Breast epithelium (tissue), 4 donors: Measurements from ENCODE around the gene ANKRD39. TPM values are rescaled to one million over a fixed set of nuclear protein-coding genes. Genes with fewer than 3 reads are reported as not detected.
A peak's percentile ranks its signal among the peaks of the same experiment; 100 is the strongest.
"Not testable (repeated sequence)": the region's sequence is repeated elsewhere in the genome, so short reads cannot be mapped to it uniquely, and the experiment has no call there.

ENCODE experiments used
- DNase-seq, 2 donors: peaks; one replicate each; pipeline ENCODE4 v3.0.0-alpha.2; 2019; ENCODE audit warnings: low spot score in 2 of 2
- H3K27ac ChIP-seq, 2 donors: fragments of 200-600 bp; sonication (generic) in 1 of 2; one replicate each; pipeline ENCODE4 v1.5.1; 2016 to 2019; ENCODE audit warnings: mild to moderate bottlenecking in 1 of 2
- H3K27me3 ChIP-seq, 2 donors: fragments of 200-600 bp; sonication (generic) in 1 of 2; one replicate each; pipeline versions ENCODE4 v1.5.1 to v1.6.0; 2017 to 2019; ENCODE audit warnings: control low read depth in 1 of 2, mild to moderate bottlenecking in 1 of 2
- H3K36me3 ChIP-seq: fragments of 200-600 bp; one replicate; pipeline ENCODE4 v1.5.1; 2019
- H3K4me1 ChIP-seq, 2 donors: fragments of 200-600 bp; sonication (generic); one replicate each; pipeline ENCODE4 v1.5.1; 2016 to 2019; ENCODE audit warnings: control low read depth in 1 of 2
- H3K4me3 ChIP-seq, 3 donors: fragments of 200-600 bp; sonication (generic); 1 replicate in 2 of 3; 2 replicates in 1 of 3; pipeline ENCODE4 v1.5.1; 2016 to 2019; ENCODE audit warnings: mild to moderate bottlenecking in 3 of 3, moderate library complexity in 2 of 3
- H3K9me3 ChIP-seq, 2 donors: fragments of 200-600 bp; sonication (generic) in 1 of 2; one replicate each; pipeline ENCODE4 v1.5.1; 2016 to 2019; ENCODE audit warnings: control low read depth in 1 of 2
- CTCF ChIP-seq, 3 donors: fragments of 450-650 bp; IDR thresholded peaks; one replicate each; pipeline ENCODE4 v1.5.1; 2016 to 2017; ENCODE audit warnings: antibody characterized with exemption in 3 of 3, mild to moderate bottlenecking in 3 of 3, moderate library complexity in 3 of 3
- POLR2A ChIP-seq: fragments of 450-650 bp; IDR thresholded peaks from one replicate; pipeline ENCODE4 v1.6.1; 2016; ENCODE audit warnings: antibody characterized with exemption, mild to moderate bottlenecking, moderate library complexity
- POLR2AphosphoS5 ChIP-seq, 3 donors: sonication (generic); formaldehyde crosslinking; IDR thresholded peaks; one replicate each; pipeline ENCODE4 v1.6.1; 2017; ENCODE audit warnings: antibody characterized with exemption in 3 of 3
- intact Hi-C: fragments of 100-400 bp; cut with DNase I; formaldehyde crosslinking; loops from one replicate; pipeline ENCODE4 v1.15.1; 2023; ENCODE audit warnings: low total_unique reads
- total RNA-seq, 3 donors: library from RNA; depleted of rRNA; stranded (reverse); fragments of >200 nt; gene quantifications; one replicate each; pipeline ENCODE4 v1.1.0, GENCODE V29; 2016

Gene ANKRD39
- total RNA-seq, 3 donors from 2014 or later: 8.8 to 15.8 (median 9.2) TPM

GRCh38 chr2:96891591-96892333 is 33.9 kb upstream of the ANKRD39 start:
- no peak overlapping the region for H3K4me3 ChIP-seq
- H3K27ac ChIP-seq: peak overlapping the region; percentile 3 to 4
- no peaks in the 10 kb centered on the region for H3K9me3 ChIP-seq
- no peaks in the 10 kb centered on the region for H3K27me3 ChIP-seq
- TF ChIP-seq POLR2A (no peak), CTCF (IDR thresholded peaks at IDR 0.05) (no peak), POLR2AphosphoS5 (IDR thresholded peaks at IDR 0.05) (no peak)
- DNase-seq: no peak
- peaks cover 5 to 42% of the 10 kb centered on the region in 2 donors for H3K4me1 ChIP-seq
- intact Hi-C loops: no loop called here
- H3K36me3 ChIP-seq: no peaks in the 10 kb centered on the region

- Histone ChIP-seq H3K9me3 (no peaks in the 10 kb centered on the region), H3K4me3 (no peak overlapping the region), H3K4me1 (peaks cover 5 to 42% of the 10 kb centered on the region in 2 donors), H3K36me3 (no peaks in the 10 kb centered on the region), H3K27ac (peak overlapping the region in 1 of 2 donors; percentile 3), H3K27me3 (no peaks in the 10 kb centered on the region)
- TF ChIP-seq CTCF (IDR thresholded peaks at IDR 0.05): no peak
- TF ChIP-seq POLR2A: no peak
- no peak for TF ChIP-seq POLR2AphosphoS5 (IDR thresholded peaks at IDR 0.05)
- intact Hi-C loops: no loop called here
- DNase-seq: no peak
These were observed 33.0 kb upstream of the ANKRD39 start for GRCh38 chr2:96890726-96891385.

- Histone ChIP-seq H3K4me3 (no peak overlapping the region), H3K36me3 (no peaks in the 10 kb centered on the region), H3K27ac (no peak overlapping the region), H3K9me3 (no peaks in the 10 kb centered on the region), H3K27me3 (no peaks in the 10 kb centered on the region), H3K4me1 (peaks cover 5 to 36% of the 10 kb centered on the region in 2 donors)
- DNase-seq: no peak
- intact Hi-C loops: no loop called here
- TF ChIP-seq POLR2AphosphoS5 (IDR thresholded peaks at IDR 0.05): no peak
- TF ChIP-seq CTCF (IDR thresholded peaks at IDR 0.05): no peak
- no peak for TF ChIP-seq POLR2A
These were observed 32.4 kb upstream of the ANKRD39 start for GRCh38 chr2:96890252-96890651.

- H3K4me1 ChIP-seq: peaks cover 5 to 35% of the 10 kb centered on the region in 2 donors
- intact Hi-C loops, H3K27me3 ChIP-seq, H3K4me3 ChIP-seq, H3K36me3 ChIP-seq, H3K27ac ChIP-seq, H3K9me3 ChIP-seq, DNase-seq: not testable (repeated sequence)
These were observed 31.7 kb upstream of the ANKRD39 start for GRCh38 chr2:96889502-96889901.

- no peaks in the 10 kb centered on the region for H3K9me3 ChIP-seq
- H3K27me3 ChIP-seq: no peaks in the 10 kb centered on the region
- peak overlapping the region; percentile 72 to 85 for H3K27ac ChIP-seq
- intact Hi-C loops: no loop called here
- H3K36me3 ChIP-seq: no peaks in the 10 kb centered on the region
- DNase-seq: peak; percentile 84
- H3K4me1 ChIP-seq: peaks cover 5 to 35% of the 10 kb centered on the region in 2 donors
- H3K4me3 ChIP-seq: peak overlapping the region in 1 of 3 donors; percentile 21
- no peak for TF ChIP-seq CTCF (IDR thresholded peaks at IDR 0.05)
- peak in 2 of 3 donors; percentile 8 to 27 for TF ChIP-seq POLR2AphosphoS5 (IDR thresholded peaks at IDR 0.05)
- TF ChIP-seq POLR2A: no peak
These were observed 30.5 kb upstream of the ANKRD39 start for GRCh38 chr2:96888072-96889011.
